ENCODE data around the gene KCNA5. TPM values are rescaled to one million over a fixed set of nuclear protein-coding genes. Genes with fewer than 3 reads are reported as not detected.

KCNA5 gene
- total and polyA plus RNA-seq, 2 of the 13 experiments (the other 11 are each of a cell fraction or from before 2014, with no cell fraction given) = not detected

GRCh38 chr12:4996714-4997113, 47.0 kb upstream of the KCNA5 start:
- Histone ChIP-seq H2AFZ (ENCODE audit: low read length) (no peak overlapping the region), H3K9ac (ENCODE audit: insufficient read depth, low read depth, low read length) (no peak overlapping the region), H3K79me2 (ENCODE audit: insufficient read depth, low read length) (no peaks in the 10 kb centered on the region), H4K20me1 (ENCODE audit: insufficient read depth, low read length) (no peaks in the 10 kb centered on the region), H3K9me3 (ENCODE audit: low read length) (no peaks in the 10 kb centered on the region), H3K27me3 (ENCODE audit: control insufficient read depth in 1 of 2, insufficient read depth in 2 of 2, low read length in 2 of 2) (peaks cover 1 to 3% of the 10 kb centered on the region in 2 experiments; a peak in 1 of 5 replicates), H3K4me3 (replicated peaks in 1 of 3; ENCODE audit: insufficient read depth in 1 of 3, low read depth in 2 of 3, low read length in 3 of 3) (no peak overlapping the region), H3K4me2 (ENCODE audit: low read depth, low read length) (no peak overlapping the region), H3K4me1 (ENCODE audit: insufficient read depth, low read length) (no peaks in the 10 kb centered on the region), H3K36me3 (replicated peaks in 1 of 2; ENCODE audit: control insufficient read depth in 1 of 2, insufficient read depth in 2 of 2, low read length in 2 of 2) (no peaks in the 10 kb centered on the region), H3K27ac (ENCODE audit: extremely low read length, insufficient read depth, low read length) (no peak overlapping the region)
- TF ChIP-seq ZNF672 (CRISPR knock-in tag; IDR thresholded peaks at IDR 0.05) (no peak), SMAD3 (CRISPR knock-in tag; IDR thresholded peaks at IDR 0.05) (no peak)
- no peak for FAIRE-seq
- in situ Hi-C loops (cut with HindIII; ENCODE audit: extremely low pct_ligation_motif_present, low pct_unique_long_range_greater_than_20kb) = no loop called here
- intact Hi-C loops (cut with micrococcal nuclease; ENCODE audit: unreplicated experiment) = no loop called here
- POLR2A ChIA-PET = no interaction called here
- no peak for DNase-seq (ENCODE audit: low spot score)
- 6% methylated on average over 4 of the region's 4 CpGs for WGBS (ENCODE audit: low lambda C conversion rate)
- ATAC-seq = no peak
- CTCF ChIA-PET (ENCODE audit: low intra/inter-chr PET ratio, low total read pairs) = no interaction called here
- no TSS peak for BruUV-seq (replicated peaks)

DNA sequence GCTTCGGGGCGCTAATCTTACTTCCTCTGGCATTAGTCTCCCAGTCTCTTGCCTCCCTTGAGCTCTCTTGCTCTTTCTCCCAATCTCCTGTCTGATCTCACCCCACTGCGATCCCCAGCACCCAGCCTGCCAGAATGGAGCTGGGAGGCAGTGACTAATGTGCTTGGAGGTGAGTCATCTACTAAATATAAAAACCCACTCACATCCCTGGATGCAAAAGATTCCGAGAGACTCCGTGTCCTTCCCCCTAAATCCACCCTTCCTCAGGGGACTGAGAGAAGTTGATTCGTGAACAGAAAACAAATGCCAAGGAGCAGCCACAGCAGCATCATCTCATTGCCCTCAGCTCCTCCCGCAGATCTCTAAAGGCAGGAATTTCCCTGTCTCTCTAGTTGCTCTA, 45.7 kb upstream of the KCNA5 start:
- H3K4me3 ChIP-seq (replicated peaks in 1 of 3; ENCODE audit: insufficient read depth in 1 of 3, low read depth in 2 of 3, low read length in 3 of 3) = no peak overlapping the region
- H3K4me1 ChIP-seq (ENCODE audit: insufficient read depth, low read length) = no peaks in the 10 kb centered on the region
- ChIA-PET CTCF (ENCODE audit: low intra/inter-chr PET ratio, low total read pairs) (no interaction called here), POLR2A (no interaction called here)
- H3K36me3 ChIP-seq (replicated peaks in 1 of 2; ENCODE audit: control insufficient read depth in 1 of 2, insufficient read depth in 2 of 2, low read length in 2 of 2) = no peaks in the 10 kb centered on the region
- H4K20me1 ChIP-seq (ENCODE audit: insufficient read depth, low read length) = no peaks in the 10 kb centered on the region
- H3K9me3 ChIP-seq (ENCODE audit: low read length) = no peaks in the 10 kb centered on the region
- intact Hi-C loops (cut with micrococcal nuclease; ENCODE audit: unreplicated experiment) = no loop called here
- H2AFZ ChIP-seq (ENCODE audit: low read length) = no peak overlapping the region
- H3K9ac ChIP-seq (ENCODE audit: insufficient read depth, low read depth, low read length) = no peak overlapping the region
- FAIRE-seq = no peak
- ATAC-seq = no peak
- 10% methylated on average over 7 of the region's 7 CpGs for WGBS (ENCODE audit: low lambda C conversion rate)
- H3K27me3 ChIP-seq (ENCODE audit: control insufficient read depth in 1 of 2, insufficient read depth in 2 of 2, low read length in 2 of 2) = peaks cover 1 to 3% of the 10 kb centered on the region in 2 experiments; a peak in 2 of 5 replicates
- in situ Hi-C loops (cut with HindIII; ENCODE audit: extremely low pct_ligation_motif_present, low pct_unique_long_range_greater_than_20kb) = no loop called here
- no peak overlapping the region for H3K4me2 ChIP-seq (ENCODE audit: low read depth, low read length)
- no peaks in the 10 kb centered on the region for H3K79me2 ChIP-seq (ENCODE audit: insufficient read depth, low read length)
- no peak for DNase-seq (ENCODE audit: low spot score)
- no peak overlapping the region for H3K27ac ChIP-seq (ENCODE audit: extremely low read length, insufficient read depth, low read length)
- no TSS peak for BruUV-seq (replicated peaks)
- TF ChIP-seq ZBTB20 (CRISPR knock-in tag; IDR thresholded peaks at IDR 0.05; ENCODE audit: borderline replicate concordance, low read depth) (no peak), IRF9 (CRISPR knock-in tag; IDR thresholded peaks at IDR 0.05; ENCODE audit: borderline replicate concordance) (no peak), SP2 (CRISPR knock-in tag; IDR thresholded peaks at IDR 0.05) (no peak), ZNF44 (CRISPR knock-in tag; IDR thresholded peaks at IDR 0.05) (no peak), RFXAP (CRISPR knock-in tag; IDR thresholded peaks at IDR 0.05; ENCODE audit: borderline replicate concordance) (no peak), ZBED4 (CRISPR knock-in tag; IDR thresholded peaks at IDR 0.05; ENCODE audit: borderline replicate concordance) (no peak), ZNF549 (CRISPR knock-in tag; IDR thresholded peaks at IDR 0.05) (no peak), ZNF746 (CRISPR knock-in tag; IDR thresholded peaks at IDR 0.05) (no peak), ZFP1 (CRISPR knock-in tag; IDR thresholded peaks at IDR 0.05) (no peak), ZMAT3 (CRISPR knock-in tag; conservative IDR thresholded peaks at IDR 0.05) (no peak), ZNF740 (CRISPR knock-in tag; IDR thresholded peaks at IDR 0.05) (no peak)
- TF ChIP-seq, protein P1, sequence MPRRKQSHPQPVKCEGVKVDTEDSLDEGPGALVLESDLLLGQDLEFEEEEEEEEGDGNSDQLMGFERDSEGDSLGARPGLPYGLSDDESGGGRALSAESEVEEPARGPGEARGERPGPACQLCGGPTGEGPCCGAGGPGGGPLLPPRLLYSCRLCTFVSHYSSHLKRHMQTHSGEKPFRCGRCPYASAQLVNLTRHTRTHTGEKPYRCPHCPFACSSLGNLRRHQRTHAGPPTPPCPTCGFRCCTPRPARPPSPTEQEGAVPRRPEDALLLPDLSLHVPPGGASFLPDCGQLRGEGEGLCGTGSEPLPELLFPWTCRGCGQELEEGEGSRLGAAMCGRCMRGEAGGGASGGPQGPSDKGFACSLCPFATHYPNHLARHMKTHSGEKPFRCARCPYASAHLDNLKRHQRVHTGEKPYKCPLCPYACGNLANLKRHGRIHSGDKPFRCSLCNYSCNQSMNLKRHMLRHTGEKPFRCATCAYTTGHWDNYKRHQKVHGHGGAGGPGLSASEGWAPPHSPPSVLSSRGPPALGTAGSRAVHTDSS (CRISPR knock-in tag; conservative IDR thresholded peaks at IDR 0.05) = no peak

Data from HepG2 (cell line).